DND-41 (cell line): Measurements from ENCODE around the gene MTCH1.

ENCODE experiments used
- ATAC-seq: fragments of 200-7000 bp; cut with Tn5 transposase; 3 replicates; pipeline ENCODE4 v1.9.1; 2021; ENCODE audit warnings: low read depth; ENCODE audit not compliant: insufficient read depth
- DNase-seq: peaks from one replicate; pipeline ENCODE4 v3.0.0-alpha.2; 2020
- H2AFZ ChIP-seq: 2 replicates; pipeline ENCODE4 v1.6.0; 2012; ENCODE audit warnings: low read depth, low read length
- H3K27ac ChIP-seq: 2 replicates; pipeline ENCODE4 v1.5.1; 2012; ENCODE audit warnings: low read length, inconsistent platforms
- H3K27me3 ChIP-seq: fragments of 200-600 bp; sonication (generic); 2 replicates; pipeline ENCODE4 v1.6.0; 2012; ENCODE audit warnings: low read length, mild to moderate bottlenecking, inconsistent platforms; ENCODE audit not compliant: insufficient read depth, poor library complexity
- H3K36me3 ChIP-seq: 2 replicates; pipeline ENCODE4 v1.5.1; 2012; ENCODE audit warnings: low read length, inconsistent platforms; ENCODE audit not compliant: insufficient read depth
- H3K4me1 ChIP-seq: 2 replicates; pipeline ENCODE4 v1.5.1; 2012; ENCODE audit warnings: mild to moderate bottlenecking, low read length; ENCODE audit not compliant: insufficient read depth
- H3K4me2 ChIP-seq: 2 replicates; pipeline ENCODE4 v1.6.0; 2012; ENCODE audit warnings: mild to moderate bottlenecking, moderate library complexity, low read length, inconsistent platforms; ENCODE audit not compliant: insufficient read depth
- H3K4me3 ChIP-seq, 2 experiments: fragments of 200-600 bp in 1 of 2; shearing (Covaris generic) in 1 of 2; 2 replicates each; pipeline ENCODE4 v1.5.1; 2012 to 2016; ENCODE audit warnings: inconsistent platforms in 2 of 2, low read length in 2 of 2, mild to moderate bottlenecking in 2 of 2, low read depth in 1 of 2, moderate library complexity in 1 of 2
- H3K79me2 ChIP-seq: 2 replicates; pipeline ENCODE4 v1.6.0; 2012; ENCODE audit warnings: low read length, inconsistent platforms; ENCODE audit not compliant: insufficient read depth
- H3K9ac ChIP-seq: 2 replicates; pipeline ENCODE4 v1.6.0; 2012; ENCODE audit warnings: low read depth, mild to moderate bottlenecking, inconsistent platforms, low read length, moderate library complexity
- H3K9me3 ChIP-seq: 2 replicates; pipeline ENCODE4 v1.5.1; 2012; ENCODE audit warnings: low read length, moderate library complexity, mild to moderate bottlenecking, inconsistent platforms; ENCODE audit not compliant: insufficient read depth, severe bottlenecking
- H4K20me1 ChIP-seq: 2 replicates; pipeline ENCODE4 v1.6.0; 2012; ENCODE audit warnings: low read length; ENCODE audit not compliant: insufficient read depth
- EZH2 ChIP-seq: IDR thresholded peaks from 3 replicates; pipeline ENCODE4 v1.6.1; 2012; ENCODE audit warnings: borderline replicate concordance, low read depth, mild to moderate bottlenecking, moderate library complexity, low read length, inconsistent platforms; ENCODE audit not compliant: severe bottlenecking
- TF ChIP-seq, protein P1 (sequence below): IDR thresholded peaks from 2 replicates; pipeline ENCODE4 v1.5.1; 2012; ENCODE audit warnings: borderline replicate concordance, low read length, moderate library complexity, mild to moderate bottlenecking; ENCODE audit not compliant: poor library complexity, severe bottlenecking; ENCODE audit errors: extremely low read depth

MTCH1 gene

GRCh38 chr6:36930483-36930882 is 55.5 kb downstream of the MTCH1 start:
- Histone ChIP-seq H3K9ac (no peak overlapping the region), H3K36me3 (peaks cover 5% of the 10 kb centered on the region), H2AFZ (no peak overlapping the region), H3K27me3 (no peaks in the 10 kb centered on the region), H3K27ac (no peak overlapping the region), H3K4me3 (no peak overlapping the region), H3K4me1 (no peaks in the 10 kb centered on the region), H3K9me3 (no peaks in the 10 kb centered on the region), H3K79me2 (no peaks in the 10 kb centered on the region), H4K20me1 (no peaks in the 10 kb centered on the region), H3K4me2 (no peak overlapping the region)
- TF ChIP-seq EZH2: no peak
- TF ChIP-seq, protein P1, sequence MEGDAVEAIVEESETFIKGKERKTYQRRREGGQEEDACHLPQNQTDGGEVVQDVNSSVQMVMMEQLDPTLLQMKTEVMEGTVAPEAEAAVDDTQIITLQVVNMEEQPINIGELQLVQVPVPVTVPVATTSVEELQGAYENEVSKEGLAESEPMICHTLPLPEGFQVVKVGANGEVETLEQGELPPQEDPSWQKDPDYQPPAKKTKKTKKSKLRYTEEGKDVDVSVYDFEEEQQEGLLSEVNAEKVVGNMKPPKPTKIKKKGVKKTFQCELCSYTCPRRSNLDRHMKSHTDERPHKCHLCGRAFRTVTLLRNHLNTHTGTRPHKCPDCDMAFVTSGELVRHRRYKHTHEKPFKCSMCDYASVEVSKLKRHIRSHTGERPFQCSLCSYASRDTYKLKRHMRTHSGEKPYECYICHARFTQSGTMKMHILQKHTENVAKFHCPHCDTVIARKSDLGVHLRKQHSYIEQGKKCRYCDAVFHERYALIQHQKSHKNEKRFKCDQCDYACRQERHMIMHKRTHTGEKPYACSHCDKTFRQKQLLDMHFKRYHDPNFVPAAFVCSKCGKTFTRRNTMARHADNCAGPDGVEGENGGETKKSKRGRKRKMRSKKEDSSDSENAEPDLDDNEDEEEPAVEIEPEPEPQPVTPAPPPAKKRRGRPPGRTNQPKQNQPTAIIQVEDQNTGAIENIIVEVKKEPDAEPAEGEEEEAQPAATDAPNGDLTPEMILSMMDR: no peak
- ATAC-seq (no peak), DNase-seq (no peak)

- no peak overlapping the region for H3K4me3 ChIP-seq
- H4K20me1 ChIP-seq: no peaks in the 10 kb centered on the region
- no peak overlapping the region for H3K4me2 ChIP-seq
- no peaks in the 10 kb centered on the region for H3K9me3 ChIP-seq
- no peak overlapping the region for H2AFZ ChIP-seq
- no peaks in the 10 kb centered on the region for H3K4me1 ChIP-seq
- H3K27me3 ChIP-seq: no peaks in the 10 kb centered on the region
- no peak overlapping the region for H3K9ac ChIP-seq
- no peak for TF ChIP-seq EZH2
- H3K36me3 ChIP-seq: peaks cover 13% of the 10 kb centered on the region
- DNase-seq: no peak
- H3K79me2 ChIP-seq: no peaks in the 10 kb centered on the region
- no peak for ATAC-seq
- no peak overlapping the region for H3K27ac ChIP-seq
Measured at GRCh38 chr6:36929607-36930006, 56.4 kb downstream of the MTCH1 start.

DNA sequence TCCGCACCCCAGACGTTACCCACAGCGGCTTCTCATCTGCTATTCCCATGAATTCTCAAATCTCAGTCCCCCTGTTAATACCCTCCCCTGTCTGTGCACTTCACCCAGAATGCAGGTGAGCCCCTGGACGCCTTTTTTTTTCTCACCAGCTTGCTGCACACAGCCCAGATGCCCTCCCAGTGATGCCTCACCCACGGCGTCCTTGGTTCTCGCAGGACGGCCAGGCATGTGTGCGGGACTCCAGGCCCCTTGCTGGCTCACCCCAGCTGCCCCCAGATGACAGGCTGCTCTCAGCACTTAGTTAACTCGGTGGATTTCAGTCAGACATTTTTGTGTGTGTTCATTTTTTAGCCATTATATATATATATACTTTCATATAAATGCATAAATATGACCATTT is 56.8 kb downstream of the MTCH1 start:
- H3K36me3 ChIP-seq: peaks cover 18% of the 10 kb centered on the region
- no peaks in the 10 kb centered on the region for H4K20me1 ChIP-seq
- no peak for DNase-seq
- no peak overlapping the region for H3K4me2 ChIP-seq
- TF ChIP-seq EZH2: no peak
- TF ChIP-seq, protein P1: no peak
- H3K4me1 ChIP-seq: no peaks in the 10 kb centered on the region
- no peak overlapping the region for H3K9ac ChIP-seq
- H3K4me3 ChIP-seq: no peak overlapping the region
- no peaks in the 10 kb centered on the region for H3K9me3 ChIP-seq
- H3K79me2 ChIP-seq: no peaks in the 10 kb centered on the region
- no peak for ATAC-seq
- H2AFZ ChIP-seq: no peak overlapping the region
- no peak overlapping the region for H3K27ac ChIP-seq
- H3K27me3 ChIP-seq: no peaks in the 10 kb centered on the region

- Histone ChIP-seq H3K4me3 (no peak overlapping the region), H3K4me1 (no peaks in the 10 kb centered on the region), H4K20me1 (no peaks in the 10 kb centered on the region), H3K4me2 (no peak overlapping the region), H2AFZ (no peak overlapping the region), H3K9ac (no peak overlapping the region), H3K27me3 (no peaks in the 10 kb centered on the region), H3K36me3 (peaks cover 23% of the 10 kb centered on the region), H3K27ac (no peak overlapping the region), H3K9me3 (no peaks in the 10 kb centered on the region), H3K79me2 (no peaks in the 10 kb centered on the region)
- no peak for TF ChIP-seq EZH2
- TF ChIP-seq, protein P1: no peak
- no peak for DNase-seq
- no peak for ATAC-seq
Measured at GRCh38 chr6:36928547-36928918, 57.5 kb downstream of the MTCH1 start.
